Measurements from ENCODE around the gene PDZRN3. TPM values are rescaled to one million over a fixed set of nuclear protein-coding genes. Genes with fewer than 3 reads are reported as not detected.

PDZRN3 gene
- total RNA-seq, 1 donor from 2014 or later: 21.9 TPM

GRCh38 chr3:73442152-73442551 lies 182.6 kb downstream of the PDZRN3 start:
- Mint-ChIP-seq H3K4me3 (ENCODE audit: unreplicated experiment) (peak overlapping the region; percentile 30), H3K36me3 (ENCODE audit: unreplicated experiment) (no peaks in the 10 kb centered on the region), H3K9me3 (ENCODE audit: unreplicated experiment) (peaks cover 7% of the 10 kb centered on the region), H3K4me1 (ENCODE audit: low read depth, unreplicated experiment) (peaks cover 29% of the 10 kb centered on the region), H3K27ac (ENCODE audit: unreplicated experiment) (no peak overlapping the region), H3K27me3 (ENCODE audit: unreplicated experiment) (no peaks in the 10 kb centered on the region)
- TF ChIP-seq CTCF (IDR thresholded peaks at IDR 0.05; ENCODE audit: partially characterized antibody, unreplicated experiment): no peak
- no peak for DNase-seq

- H3K9me3 Mint-ChIP-seq (ENCODE audit: unreplicated experiment): peaks cover 5% of the 10 kb centered on the region
- H3K36me3 Mint-ChIP-seq (ENCODE audit: unreplicated experiment): peaks cover 5% of the 10 kb centered on the region
- DNase-seq: no peak
- H3K4me3 Mint-ChIP-seq (ENCODE audit: unreplicated experiment): no peak overlapping the region
- H3K27ac Mint-ChIP-seq (ENCODE audit: unreplicated experiment): no peak overlapping the region
- no peak for TF ChIP-seq CTCF (IDR thresholded peaks at IDR 0.05; ENCODE audit: partially characterized antibody, unreplicated experiment)
- H3K4me1 Mint-ChIP-seq (ENCODE audit: low read depth, unreplicated experiment): peaks cover 31% of the 10 kb centered on the region
- peaks cover 2% of the 10 kb centered on the region for H3K27me3 Mint-ChIP-seq (ENCODE audit: unreplicated experiment)
These were observed 186.9 kb downstream of the PDZRN3 start for GRCh38 chr3:73437828-73438227.

GRCh38 chr3:73435055-73435454 lies 189.7 kb downstream of the PDZRN3 start:
- H3K27ac Mint-ChIP-seq (ENCODE audit: unreplicated experiment): no peak overlapping the region
- H3K4me3 Mint-ChIP-seq (ENCODE audit: unreplicated experiment): no peak overlapping the region
- H3K36me3 Mint-ChIP-seq (ENCODE audit: unreplicated experiment): peaks cover 5% of the 10 kb centered on the region
- H3K4me1 Mint-ChIP-seq (ENCODE audit: low read depth, unreplicated experiment): peaks cover 42% of the 10 kb centered on the region
- no peak for TF ChIP-seq CTCF (IDR thresholded peaks at IDR 0.05; ENCODE audit: partially characterized antibody, unreplicated experiment)
- peaks cover 2% of the 10 kb centered on the region for H3K27me3 Mint-ChIP-seq (ENCODE audit: unreplicated experiment)
- DNase-seq: no peak
- peaks cover 5% of the 10 kb centered on the region for H3K9me3 Mint-ChIP-seq (ENCODE audit: unreplicated experiment)

GRCh38 chr3:73433687-73434086 lies 191.1 kb downstream of the PDZRN3 start:
- Mint-ChIP-seq H3K9me3 (ENCODE audit: unreplicated experiment) (peaks cover 2% of the 10 kb centered on the region), H3K4me1 (ENCODE audit: low read depth, unreplicated experiment) (peaks cover 40% of the 10 kb centered on the region), H3K36me3 (ENCODE audit: unreplicated experiment) (peaks cover 5% of the 10 kb centered on the region), H3K27ac (ENCODE audit: unreplicated experiment) (no peak overlapping the region), H3K27me3 (ENCODE audit: unreplicated experiment) (peaks cover 2% of the 10 kb centered on the region), H3K4me3 (ENCODE audit: unreplicated experiment) (no peak overlapping the region)
- DNase-seq: no peak
- no peak for TF ChIP-seq CTCF (IDR thresholded peaks at IDR 0.05; ENCODE audit: partially characterized antibody, unreplicated experiment)

GRCh38 chr3:73433079-73433478 lies 191.7 kb downstream of the PDZRN3 start:
- TF ChIP-seq CTCF (IDR thresholded peaks at IDR 0.05; ENCODE audit: partially characterized antibody, unreplicated experiment): no peak
- Mint-ChIP-seq H3K4me3 (ENCODE audit: unreplicated experiment) (no peak overlapping the region), H3K27ac (ENCODE audit: unreplicated experiment) (no peak overlapping the region), H3K27me3 (ENCODE audit: unreplicated experiment) (peaks cover 2% of the 10 kb centered on the region), H3K9me3 (ENCODE audit: unreplicated experiment) (peaks cover 6% of the 10 kb centered on the region), H3K36me3 (ENCODE audit: unreplicated experiment) (peaks cover 5% of the 10 kb centered on the region), H3K4me1 (ENCODE audit: low read depth, unreplicated experiment) (peaks cover 42% of the 10 kb centered on the region)
- no peak for DNase-seq

All from glutamatergic neuron (in vitro differentiated cells).